HEK293 (cell line): ENCODE data around the gene APBB2.
A peak's percentile ranks its signal among the peaks of the same experiment; 100 is the strongest.

Experiments used
- CTCF ChIA-PET: fragments of 350-600 bp; formaldehyde crosslinking; extraction: SDS; loops from one replicate; lab custom pipeline; 2021; ENCODE audit warnings: antibody characterized with exemption; lab: Yijun Ruan, JAX
- POLR2A ChIA-PET: fragments of 300-600 bp; formaldehyde crosslinking; extraction: SDS; loops from one replicate; lab custom pipeline; 2020; ENCODE audit warnings: antibody characterized with exemption, inconsistent platforms; lab: Yijun Ruan, JAX
- H3K27ac ChIP-seq: fragments of 200-500 bp; sonication (Bioruptor generic); 2 replicates; pipeline ENCODE4 v1.5.1; 2014; ENCODE audit warnings: low read depth, low read length, control low read depth, inconsistent platforms; ENCODE audit errors: extremely low read depth
- H3K36me3 ChIP-seq, 2 experiments: fragments of 200-500 bp in 1 of 2; sonication (Bioruptor generic) in 1 of 2; 1 replicate in 1 of 2; 2 replicates in 1 of 2; pipeline ENCODE4 v1.5.1; 2014 to 2017; ENCODE audit warnings: inconsistent platforms in 2 of 2, low read length in 2 of 2; ENCODE audit not compliant: control insufficient read depth in 2 of 2, insufficient read depth in 1 of 2
- H3K4me1 ChIP-seq: fragments of 200-500 bp; sonication (Bioruptor generic); 2 replicates; pipeline ENCODE4 v1.5.1; 2014; ENCODE audit warnings: mild to moderate bottlenecking, low read length, inconsistent platforms; ENCODE audit not compliant: control insufficient read depth, insufficient read depth
- H3K4me3 ChIP-seq: 2 replicates; pipeline ENCODE4 v1.5.1; 2011; ENCODE audit warnings: low read depth, mild to moderate bottlenecking, control low read depth, low read length, moderate library complexity
- H3K9me3 ChIP-seq: fragments of 200-500 bp; sonication (Bioruptor generic); 2 replicates; pipeline ENCODE4 v1.5.1; 2014; ENCODE audit warnings: low read depth, low read length, inconsistent platforms; ENCODE audit not compliant: control insufficient read depth, insufficient read depth
- CTCF ChIP-seq: fragments of 450-650 bp; formaldehyde crosslinking; IDR thresholded peaks from 2 replicates; pipeline ENCODE4 v1.5.1; 2016; ENCODE audit warnings: missing biosample characterization, missing genetic modification characterization
- FEZF1 ChIP-seq: fragments of 450-650 bp; formaldehyde crosslinking; IDR thresholded peaks from 2 replicates; pipeline ENCODE4 v1.5.1; 2016; ENCODE audit warnings: missing biosample characterization, missing genetic modification characterization
- GLIS2 ChIP-seq: fragments of 450-650 bp; formaldehyde crosslinking; IDR thresholded peaks from 2 replicates; pipeline ENCODE4 v1.5.1; 2016; ENCODE audit warnings: missing biosample characterization, missing genetic modification characterization
- HOXC10 ChIP-seq: sonication (generic); formaldehyde crosslinking; IDR thresholded peaks from 2 replicates; pipeline ENCODE4 v1.8.1; 2023; ENCODE audit warnings: mild to moderate bottlenecking, missing genetic modification reagents
- KLF10 ChIP-seq: fragments of 450-650 bp; IDR thresholded peaks from 2 replicates; pipeline ENCODE4 v1.5.1; 2018; ENCODE audit warnings: missing biosample characterization, mild to moderate bottlenecking, missing genetic modification characterization
- KLF7 ChIP-seq: fragments of 450-650 bp; formaldehyde crosslinking; IDR thresholded peaks from 2 replicates; pipeline ENCODE4 v1.5.1; 2016; ENCODE audit warnings: missing biosample characterization, missing genetic modification characterization, borderline replicate concordance
- MEIS1 ChIP-seq: sonication (generic); formaldehyde crosslinking; IDR thresholded peaks from 2 replicates; pipeline ENCODE4 v1.8.1; 2022; ENCODE audit warnings: missing genetic modification reagents, mild to moderate bottlenecking, borderline replicate concordance
- TRIM28 ChIP-seq: IDR thresholded peaks from 2 replicates; pipeline ENCODE4 v1.6.1; 2011; ENCODE audit warnings: low read length, control low read depth, borderline replicate concordance
- ZBTB20 ChIP-seq: fragments of 450-650 bp; formaldehyde crosslinking; IDR thresholded peaks from 2 replicates; pipeline ENCODE4 v1.5.1; 2016; ENCODE audit warnings: missing biosample characterization, missing genetic modification characterization
- ZNF280C ChIP-seq: fragments of 450-650 bp; formaldehyde crosslinking; IDR thresholded peaks from 2 replicates; pipeline ENCODE4 v1.5.1; 2016; ENCODE audit warnings: missing biosample characterization, missing genetic modification characterization
- ZNF341 ChIP-seq: fragments of 450-650 bp; formaldehyde crosslinking; IDR thresholded peaks from 2 replicates; pipeline ENCODE4; 2016; ENCODE audit warnings: low read depth, missing biosample characterization, missing genetic modification characterization
- ZNF518A ChIP-seq: fragments of 450-650 bp; formaldehyde crosslinking; conservative IDR thresholded peaks from 2 replicates; pipeline ENCODE4 v1.5.1; 2016; ENCODE audit warnings: low read depth, missing biosample characterization, missing genetic modification characterization
- ZNF558 ChIP-seq: fragments of 450-650 bp; formaldehyde crosslinking; IDR thresholded peaks from 2 replicates; pipeline ENCODE4 v1.5.1; 2016; ENCODE audit warnings: missing biosample characterization, missing genetic modification characterization
- ZNF629 ChIP-seq: fragments of 450-650 bp; formaldehyde crosslinking; IDR thresholded peaks from 2 replicates; pipeline ENCODE4 v1.5.1; 2017; ENCODE audit warnings: missing biosample characterization, missing genetic modification characterization
- ZNF654 ChIP-seq: fragments of 450-650 bp; formaldehyde crosslinking; IDR thresholded peaks from 2 replicates; pipeline ENCODE4 v1.5.1; 2016; ENCODE audit warnings: low read depth, missing biosample characterization, missing genetic modification characterization
- ZNF660 ChIP-seq: fragments of 450-650 bp; IDR thresholded peaks from 2 replicates; pipeline ENCODE4 v1.5.1; 2018; ENCODE audit warnings: missing biosample characterization, mild to moderate bottlenecking, missing genetic modification characterization
- ZSCAN5A ChIP-seq: fragments of 450-650 bp; formaldehyde crosslinking; IDR thresholded peaks from 2 replicates; pipeline ENCODE4 v1.5.1; 2016; ENCODE audit warnings: missing biosample characterization, missing genetic modification characterization

The APBB2 gene

GRCh38 chr4:40909363-40909876 is 304.9 kb downstream of the APBB2 start:
- no peaks in the 10 kb centered on the region for H3K9me3 ChIP-seq
- POLR2A ChIA-PET: no interaction called here
- H3K27ac ChIP-seq: no peak overlapping the region
- H3K36me3 ChIP-seq: no peaks in the 10 kb centered on the region
- CTCF ChIA-PET: interaction anchor here (0.6 to 2.6 kb wide), 13 partner anchors 9 to 665 kb away, joined by 3 to 34 read pairs (median 4); no protein-coding TSS in a partner anchor
- H3K4me3 ChIP-seq: no peak overlapping the region
- no peaks in the 10 kb centered on the region for H3K4me1 ChIP-seq
- TF ChIP-seq ZNF558 (tag by site-specific recombination): no peak
- peak; percentile 61; the same call in 1 of the 2 replicates for TF ChIP-seq ZBTB20 (tag by site-specific recombination)
- no peak for TF ChIP-seq GLIS2 (tag by site-specific recombination)
- TF ChIP-seq ZNF660 (tag by site-specific recombination): peak; percentile 76; the same call in 1 of the 2 replicates
- no peak for TF ChIP-seq KLF7 (tag by site-specific recombination)
- TF ChIP-seq MEIS1 (CRISPR knock-in tag): no peak
- peak; percentile 59; the same call in 1 of the 2 replicates for TF ChIP-seq KLF10 (tag by site-specific recombination)
- no peak for TF ChIP-seq ZSCAN5A (tag by site-specific recombination)
- TF ChIP-seq HOXC10: no peak
- 0 out of 2 replicates have a peak, but pooled peaks have one; percentile 7 for TF ChIP-seq FEZF1 (tag by site-specific recombination)
- TF ChIP-seq ZNF341 (tag by site-specific recombination): no peak

GRCh38 chr4:40908702-40909362 is 305.5 kb downstream of the APBB2 start:
- TF ChIP-seq ZNF654 (tag by site-specific recombination) (peak; percentile 76), CTCF (tag by site-specific recombination) (peak; percentile 40; the same call in 1 of the 2 replicates), ZNF660 (tag by site-specific recombination) (0 out of 2 replicates have a peak, but pooled peaks have one; percentile 34), ZNF280C (tag by site-specific recombination) (no peak), ZNF629 (no peak), ZNF518A (tag by site-specific recombination) (no peak), TRIM28 (no peak; the same call in 1 of the 2 replicates)
- no peaks in the 10 kb centered on the region for H3K9me3 ChIP-seq
- no peak overlapping the region for H3K27ac ChIP-seq
- H3K36me3 ChIP-seq: no peaks in the 10 kb centered on the region
- POLR2A ChIA-PET: no interaction called here
- CTCF ChIA-PET: interaction anchor here (0.6 to 2.6 kb wide), 15 partner anchors 9 to 665 kb away, joined by 3 to 34 read pairs (median 3); no protein-coding TSS in a partner anchor
- H3K4me3 ChIP-seq: no peak overlapping the region
- H3K4me1 ChIP-seq: no peaks in the 10 kb centered on the region
